Suprapubic skin (tissue), 4 donors: ENCODE measurements around the gene CPXM1.
"Not testable (repeated sequence)": the region's sequence is repeated elsewhere in the genome, so short reads cannot be mapped to it uniquely, and the experiment has no call there.

Experiments
- CTCF ChIP-seq, 2 donors: fragments of 200-600 bp in 1 of 2; fragments of 450-650 bp in 1 of 2; sonication (generic) in 1 of 2; IDR thresholded peaks; one replicate each; pipeline ENCODE4 v1.5.1; 2016 to 2019; ENCODE audit warnings: antibody characterized with exemption in 2 of 2, mild to moderate bottlenecking in 1 of 2, moderate library complexity in 1 of 2
- EP300 ChIP-seq: sonication (generic); formaldehyde crosslinking; IDR thresholded peaks from one replicate; pipeline ENCODE4 v1.6.1; 2017; ENCODE audit warnings: antibody characterized with exemption
- POLR2A ChIP-seq, 2 donors: fragments of 450-650 bp; IDR thresholded peaks; one replicate each; pipeline ENCODE4 v1.6.1; 2017; ENCODE audit warnings: antibody characterized with exemption in 2 of 2, mild to moderate bottlenecking in 2 of 2, moderate library complexity in 2 of 2
- POLR2AphosphoS5 ChIP-seq, 3 donors: sonication (generic); formaldehyde crosslinking; IDR thresholded peaks; one replicate each; pipeline ENCODE4 v1.6.1; 2017; ENCODE audit warnings: antibody characterized with exemption in 3 of 3

- not testable (repeated sequence) for TF ChIP-seq CTCF (IDR thresholded peaks at IDR 0.05); POLR2A (IDR thresholded peaks at IDR 0.05); POLR2AphosphoS5 (IDR thresholded peaks at IDR 0.05); EP300
These were observed 30.3 kb downstream of the CPXM1 start for GRCh38 chr20:2770091-2770490.
